Adrenal gland (tissue), 12 donors: ENCODE results near the gene SCFD2. TPM values are rescaled to one million over a fixed set of nuclear protein-coding genes. Genes with fewer than 3 reads are reported as not detected.

Experiments
- DNase-seq, 7 donors: peaks; one replicate each; pipeline ENCODE4 v3.0.0-alpha.2; 2019 to 2020
- H3K27ac ChIP-seq, 5 donors: fragments of 200-600 bp; sonication (generic) in 4 of 5; 1 replicate in 3 of 5; 2 replicates in 2 of 5; pipeline versions ENCODE4 v1.5.1 to v1.8.0; 2016 to 2020; ENCODE audit warnings: mild to moderate bottlenecking in 1 of 5
- H3K27me3 ChIP-seq: fragments of 200-600 bp; 2 replicates; pipeline ENCODE4 v1.8.0; 2021
- H3K36me3 ChIP-seq, 2 donors: fragments of 200-600 bp; replicated peaks in 1 of 2; 1 replicate in 1 of 2; 2 replicates in 1 of 2; pipeline versions ENCODE4 v1.5.1 to v1.8.0; 2018 to 2022
- H3K4me1 ChIP-seq, 2 donors: fragments of 200-600 bp; replicated peaks in 1 of 2; 1 replicate in 1 of 2; 2 replicates in 1 of 2; pipeline versions ENCODE4 v1.5.1 to v1.8.0; 2018 to 2021
- H3K4me3 ChIP-seq, 4 donors: fragments of 200-600 bp; sonication (generic) in 3 of 4; one replicate each; pipeline ENCODE4 v1.5.1; 2016 to 2018
- H3K9me3 ChIP-seq, 3 donors: fragments of 200-600 bp; sonication (generic) in 1 of 3; replicated peaks in 1 of 3; 1 replicate in 2 of 3; 2 replicates in 1 of 3; pipeline versions ENCODE4 v1.5.1 to v1.8.0; 2016 to 2021
- POLR2A ChIP-seq, 2 donors: fragments of 450-650 bp; IDR thresholded peaks; one replicate each; pipeline ENCODE4 v1.6.1; 2017; ENCODE audit warnings: antibody characterized with exemption in 2 of 2, mild to moderate bottlenecking in 2 of 2, moderate library complexity in 1 of 2
- WGBS, 4 donors: extraction: QIAGEN DNeasy Blood & Tissue Kit in 2 of 4; methylation state at CpG; one replicate each; pipeline versions ENCODE4 v1.1.5 to v1.1.7; 2013 to 2017; 5-methylcytosine and 5-hydroxymethylcytosine counted together
- intact Hi-C, 2 donors: fragments of 100-400 bp; cut with DNase I; formaldehyde crosslinking; loops; one replicate each; pipeline versions ENCODE4 v1.14.1 to v1.15.0; 2022 to 2023
- polyA plus RNA-seq, 3 donors: library from polyadenylated mRNA; stranded (reverse); fragments of 200-250 nt in 2 of 3; fragments of 350-450 nt in 1 of 3; fragmentation: Illumina TruSeq in 1 of 3; extraction: RNeasy Lipid Tissue Mini Kit (QIAGEN cat#74804) in 1 of 3; gene quantifications; one replicate each; pipeline ENCODE4 v1.2.3, GENCODE V29; 2013 to 2014
- total RNA-seq, 9 donors: library from RNA; depleted of rRNA in 4 of 9; stranded (reverse); fragments of >200 nt in 4 of 9; fragments of 120-200 nt in 1 of 9; fragmentation: NEBNext Ultra II Directional in 1 of 9; extraction: Animal tissue kit (Norgen Biotek cat#: 25700) in 1 of 9; gene quantifications; one replicate each; pipeline versions ENCODE4 v1.1.0 to v1.2.4, GENCODE V29; 2013 to 2023
- TF ChIP-seq, protein P1 (sequence below), 6 experiments: fragments of 450-650 bp in 4 of 6; fragments of 200-600 bp in 2 of 6; sonication (generic) in 1 of 6; IDR thresholded peaks; 1 replicate in 5 of 6; 2 replicates in 1 of 6; pipeline versions ENCODE4 v1.5.1 to v1.8.0; 2016 to 2021; ENCODE audit warnings: antibody characterized with exemption in 6 of 6, mild to moderate bottlenecking in 2 of 6, moderate library complexity in 1 of 6
- donor health status: healthy with polysubstance abuse.
- donor health status: Bipolar disorder and iron deficiency.
- donor health status: DM: yes; HTN: yes; CAD: no.
- donor health status: DM: no; HTN: no; CAD: no.
- donor health status: DM: no; HTN: no; CAD: no.
- donor health status: DM: yes; HTN: yes; CAD: no.

The SCFD2 gene
- total and polyA plus RNA-seq, 12 donors = 5.2 to 34.9 (median 23.4) TPM

DNA sequence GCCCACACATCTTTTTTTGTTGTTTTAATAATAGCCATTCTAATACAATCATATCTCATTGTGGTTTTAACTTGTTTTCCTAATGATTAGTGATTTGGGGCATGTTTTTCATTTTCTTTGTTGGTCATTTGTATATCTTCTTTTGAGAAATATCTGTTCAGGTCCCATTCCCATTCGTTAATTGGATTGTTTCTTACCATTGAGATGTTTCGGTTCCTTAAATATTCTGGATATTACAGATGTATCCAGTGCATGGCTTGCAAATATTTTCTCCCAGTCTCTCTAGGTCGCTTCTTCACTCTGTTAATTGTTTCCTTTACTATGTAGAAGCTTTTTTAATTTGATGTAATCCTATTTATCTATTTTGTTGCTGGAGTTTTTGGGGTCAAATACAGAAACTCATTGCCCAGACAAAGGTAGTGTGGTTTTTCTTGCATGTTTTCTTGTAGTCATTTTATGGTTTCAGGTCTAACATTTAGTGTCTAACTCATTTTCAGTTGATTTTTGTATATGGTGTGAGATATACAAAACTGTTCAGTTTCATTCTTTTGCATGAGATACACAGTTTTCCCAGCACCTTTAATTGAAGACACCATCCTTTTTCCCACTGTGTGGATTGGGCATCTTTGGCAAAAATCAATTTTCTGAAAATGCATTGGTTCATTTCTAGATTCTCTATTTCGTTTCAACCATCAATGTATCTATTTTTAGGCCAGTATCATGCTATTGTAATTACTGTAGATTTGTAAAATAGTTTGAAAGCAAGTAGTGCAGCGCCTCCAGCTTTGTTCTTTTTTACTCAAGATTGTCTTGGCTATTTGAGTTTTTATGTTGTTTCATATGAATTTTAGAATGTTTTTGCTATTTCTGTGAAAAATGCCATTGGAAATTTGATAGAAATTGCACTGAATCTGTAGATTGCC lies 195.9 kb downstream of the SCFD2 start:
- Histone ChIP-seq H3K4me1 (peaks cover 0 to under 1% of the 10 kb centered on the region in 2 donors), H3K4me3 (no peak overlapping the region), H3K36me3 (no peaks in the 10 kb centered on the region), H3K9me3 (no peaks in the 10 kb centered on the region), H3K27ac (no peak overlapping the region), H3K27me3 (no peaks in the 10 kb centered on the region)
- no peak for TF ChIP-seq POLR2A (IDR thresholded peaks at IDR 0.05)
- TF ChIP-seq, protein P1, sequence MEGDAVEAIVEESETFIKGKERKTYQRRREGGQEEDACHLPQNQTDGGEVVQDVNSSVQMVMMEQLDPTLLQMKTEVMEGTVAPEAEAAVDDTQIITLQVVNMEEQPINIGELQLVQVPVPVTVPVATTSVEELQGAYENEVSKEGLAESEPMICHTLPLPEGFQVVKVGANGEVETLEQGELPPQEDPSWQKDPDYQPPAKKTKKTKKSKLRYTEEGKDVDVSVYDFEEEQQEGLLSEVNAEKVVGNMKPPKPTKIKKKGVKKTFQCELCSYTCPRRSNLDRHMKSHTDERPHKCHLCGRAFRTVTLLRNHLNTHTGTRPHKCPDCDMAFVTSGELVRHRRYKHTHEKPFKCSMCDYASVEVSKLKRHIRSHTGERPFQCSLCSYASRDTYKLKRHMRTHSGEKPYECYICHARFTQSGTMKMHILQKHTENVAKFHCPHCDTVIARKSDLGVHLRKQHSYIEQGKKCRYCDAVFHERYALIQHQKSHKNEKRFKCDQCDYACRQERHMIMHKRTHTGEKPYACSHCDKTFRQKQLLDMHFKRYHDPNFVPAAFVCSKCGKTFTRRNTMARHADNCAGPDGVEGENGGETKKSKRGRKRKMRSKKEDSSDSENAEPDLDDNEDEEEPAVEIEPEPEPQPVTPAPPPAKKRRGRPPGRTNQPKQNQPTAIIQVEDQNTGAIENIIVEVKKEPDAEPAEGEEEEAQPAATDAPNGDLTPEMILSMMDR (IDR thresholded peaks at IDR 0.05) = no peak
- DNase-seq = no peak
- intact Hi-C loops = no loop called here
- 85 to 94% (median 93%) methylated on average over 5 of the region's 5 CpGs for WGBS, 4 donors

DNA sequence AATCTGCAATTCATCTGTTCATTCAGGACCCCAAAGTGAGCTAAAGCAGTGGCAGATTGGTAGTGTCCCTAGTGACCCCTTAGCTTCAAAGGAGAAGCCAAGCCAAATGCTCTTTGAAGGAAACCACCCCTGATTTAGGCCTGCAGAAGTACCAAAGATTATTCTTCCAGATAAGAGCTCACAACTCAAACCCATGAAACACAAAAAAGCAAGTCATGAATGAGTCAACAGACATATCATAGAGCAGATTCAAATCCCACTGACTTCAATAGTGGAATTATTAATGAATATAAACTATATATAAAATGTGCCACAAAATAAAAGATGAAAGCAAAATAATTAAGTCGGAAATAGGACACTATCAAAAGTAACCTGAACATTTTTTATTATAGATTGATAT lies 197.6 kb downstream of the SCFD2 start:
- TF ChIP-seq, protein P1 (IDR thresholded peaks at IDR 0.05) = no peak
- TF ChIP-seq POLR2A (IDR thresholded peaks at IDR 0.05) = no peak
- H3K4me3 ChIP-seq = no peak overlapping the region
- H3K4me1 ChIP-seq = no peaks in the 10 kb centered on the region
- no peak for DNase-seq
- intact Hi-C loops = no loop called here
- H3K36me3 ChIP-seq = no peaks in the 10 kb centered on the region
- H3K27ac ChIP-seq = no peak overlapping the region
- no peaks in the 10 kb centered on the region for H3K9me3 ChIP-seq
- WGBS, 4 donors = 96 to 100% (median 97%) methylated on average over 1 of the region's 1 CpG
- no peaks in the 10 kb centered on the region for H3K27me3 ChIP-seq

DNA sequence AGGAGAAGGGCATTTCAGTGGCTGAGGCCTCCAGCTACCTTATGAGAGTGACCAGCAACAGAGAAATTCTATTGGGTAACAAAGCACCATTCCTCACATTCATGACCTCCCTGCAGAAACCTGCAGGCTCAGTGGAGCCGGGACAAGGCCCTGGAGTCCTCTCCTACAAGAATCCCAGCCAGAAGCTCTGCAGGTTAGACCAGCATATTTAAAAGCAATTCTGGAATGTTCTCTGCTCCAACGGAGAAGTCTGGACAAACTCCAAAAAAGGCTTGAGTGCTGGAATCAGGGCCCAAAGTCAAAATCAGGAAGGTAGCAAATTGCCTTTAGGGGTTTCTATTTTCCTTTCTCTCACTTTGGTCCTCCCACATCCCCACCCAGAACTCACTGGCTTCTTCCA lies 202.9 kb downstream of the SCFD2 start:
- Histone ChIP-seq H3K36me3 (no peaks in the 10 kb centered on the region), H3K4me3 (no peak overlapping the region), H3K4me1 (peaks cover 3 to 10% of the 10 kb centered on the region in 2 donors), H3K9me3 (no peaks in the 10 kb centered on the region), H3K27ac (no peak overlapping the region), H3K27me3 (no peaks in the 10 kb centered on the region)
- TF ChIP-seq, protein P1 (IDR thresholded peaks at IDR 0.05) = no peak
- no peak for DNase-seq
- intact Hi-C loops = no loop called here
- WGBS, 4 donors = 81 to 87% (median 86%) methylated on average over 2 of the region's 2 CpGs

DNA sequence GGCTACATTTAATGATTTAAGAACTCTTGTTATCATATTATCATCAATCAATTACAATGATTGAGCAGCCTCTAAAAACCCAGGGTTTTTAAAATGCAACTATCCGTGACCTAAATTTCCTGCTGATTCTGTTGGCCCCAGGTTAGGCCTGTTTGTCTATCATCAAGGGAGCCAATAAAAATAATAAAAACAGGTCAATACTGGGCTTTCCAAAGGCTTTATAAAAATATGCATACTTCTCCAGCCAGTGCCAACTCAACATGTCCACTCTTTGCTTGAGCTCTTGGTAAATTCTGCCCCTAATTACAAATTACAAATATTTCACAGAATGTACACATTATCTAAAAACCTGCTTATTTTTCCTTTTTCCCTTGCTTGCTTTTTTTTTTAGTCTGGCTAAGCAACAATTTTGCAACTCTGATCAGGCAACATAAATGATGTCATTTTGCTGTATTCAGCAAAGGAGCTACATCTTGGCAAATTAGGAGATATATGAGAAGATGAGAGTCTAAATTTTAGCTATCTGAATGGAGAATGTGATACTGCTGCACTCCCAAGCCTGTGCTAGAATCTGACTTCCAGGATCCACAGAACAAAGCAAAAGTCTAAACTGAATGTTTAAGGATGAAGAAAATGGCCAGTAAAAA lies 204.0 kb downstream of the SCFD2 start:
- Histone ChIP-seq H3K36me3 (no peaks in the 10 kb centered on the region), H3K27me3 (no peaks in the 10 kb centered on the region), H3K4me1 (peaks cover 3 to 10% of the 10 kb centered on the region in 2 donors), H3K27ac (peak overlapping the region in 1 of 5 donors; percentile 0), H3K4me3 (no peak overlapping the region), H3K9me3 (no peaks in the 10 kb centered on the region)
- WGBS, 4 donors = 23 to 40% (median 28%) methylated on average over 1 of the region's 1 CpG
- TF ChIP-seq, protein P1 (IDR thresholded peaks at IDR 0.05) = no peak
- TF ChIP-seq POLR2A (IDR thresholded peaks at IDR 0.05) = no peak
- DNase-seq = no peak
- intact Hi-C loops = no loop called here
